Activated CD4-positive, alpha-beta T cell treated with anti-CD3 and anti-CD28 coated beads for 4 hours (primary cell): Measurements from ENCODE around the gene SYAP1.
"Not testable (repeated sequence)": the region's sequence is repeated elsewhere in the genome, so short reads cannot be mapped to it uniquely, and the experiment has no call there.

Source experiments
- DNase-seq, 2 donors: peaks; one replicate each; pipeline ENCODE4 v3.0.0-alpha.2; 2020

Gene SYAP1, protein sequence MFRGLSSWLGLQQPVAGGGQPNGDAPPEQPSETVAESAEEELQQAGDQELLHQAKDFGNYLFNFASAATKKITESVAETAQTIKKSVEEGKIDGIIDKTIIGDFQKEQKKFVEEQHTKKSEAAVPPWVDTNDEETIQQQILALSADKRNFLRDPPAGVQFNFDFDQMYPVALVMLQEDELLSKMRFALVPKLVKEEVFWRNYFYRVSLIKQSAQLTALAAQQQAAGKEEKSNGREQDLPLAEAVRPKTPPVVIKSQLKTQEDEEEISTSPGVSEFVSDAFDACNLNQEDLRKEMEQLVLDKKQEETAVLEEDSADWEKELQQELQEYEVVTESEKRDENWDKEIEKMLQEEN

DNA sequence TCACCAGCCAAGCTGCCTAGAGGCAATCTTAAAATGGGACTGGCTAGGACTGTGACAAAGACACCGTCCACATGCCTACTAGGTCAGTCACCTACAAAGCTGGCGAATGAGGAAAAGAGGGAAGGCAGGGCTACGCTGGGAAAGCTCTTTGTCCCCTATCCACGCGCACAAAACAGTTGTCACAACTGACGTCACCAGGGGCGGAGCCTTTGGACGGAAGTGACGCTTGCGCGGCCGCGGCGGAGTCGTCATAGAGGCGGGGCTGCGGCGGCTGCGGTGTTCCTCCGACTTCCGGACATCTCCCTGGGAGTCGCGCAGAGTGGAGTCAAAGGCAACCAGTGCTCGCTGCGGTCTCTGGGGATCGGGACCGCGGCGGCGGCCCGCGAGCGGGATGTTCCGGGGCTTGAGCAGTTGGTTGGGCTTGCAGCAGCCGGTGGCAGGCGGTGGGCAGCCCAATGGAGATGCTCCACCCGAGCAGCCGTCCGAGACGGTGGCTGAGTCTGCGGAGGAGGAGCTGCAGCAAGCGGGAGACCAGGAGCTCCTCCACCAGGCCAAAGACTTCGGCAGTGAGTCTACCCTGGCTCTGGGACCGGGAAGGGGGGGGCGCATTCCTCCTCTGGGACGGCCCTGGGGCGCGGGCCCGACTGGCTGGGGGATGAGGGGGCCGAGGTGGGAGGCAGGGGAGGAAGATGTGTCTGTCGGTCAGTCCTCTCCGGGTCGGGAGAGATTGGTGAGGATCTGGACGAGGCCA lies at the start of gene SYAP1:
Gene SYAP1, plus strand, starts transcription at position 279 of the 751 bp plus-strand sequence. Its CDS starts 113 bp downstream, at position 392.
- peak; percentile 88 to 97 for DNase-seq

DNA sequence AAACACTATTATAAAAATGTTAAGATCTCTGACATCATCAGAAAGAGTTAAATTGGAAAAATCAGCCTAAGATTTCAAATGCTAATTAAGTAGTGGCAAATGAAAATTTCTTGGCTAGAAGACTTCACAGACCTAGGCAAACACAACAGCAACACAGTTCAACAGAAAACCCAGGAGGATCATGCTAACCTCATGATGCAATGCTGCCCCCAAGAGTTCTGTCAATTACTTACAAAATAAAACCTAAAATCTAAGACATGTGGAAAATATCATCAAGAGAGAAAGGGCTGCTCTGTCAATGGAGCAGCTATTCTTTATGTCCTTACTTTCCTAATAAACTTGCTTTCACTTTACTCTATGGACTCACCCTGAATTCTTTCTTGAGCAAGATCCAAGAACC lies 48.4 kb upstream of the SYAP1 start:
- DNase-seq = peak; percentile 12 to 25

DNA sequence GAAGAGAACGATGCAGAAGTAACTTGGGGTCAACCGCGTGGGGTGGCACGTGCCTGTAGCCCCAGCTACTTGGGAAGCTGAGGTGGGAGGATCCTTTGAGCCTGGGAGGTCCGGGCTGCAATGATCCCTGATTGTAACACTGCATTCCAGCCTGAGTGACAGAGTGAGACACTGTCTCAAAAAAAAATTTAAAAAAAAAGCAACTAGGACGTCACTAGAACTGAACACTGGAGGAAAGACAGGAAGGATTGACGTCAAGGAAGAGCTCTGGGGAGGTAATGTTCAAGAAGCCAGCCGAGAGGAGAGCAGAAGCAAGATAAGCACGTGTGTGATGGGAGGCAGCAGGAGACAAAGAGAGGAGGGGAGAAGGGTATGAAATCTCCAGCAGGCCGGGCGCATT lies 40.7 kb upstream of the SYAP1 start:
- no peak for DNase-seq

DNA sequence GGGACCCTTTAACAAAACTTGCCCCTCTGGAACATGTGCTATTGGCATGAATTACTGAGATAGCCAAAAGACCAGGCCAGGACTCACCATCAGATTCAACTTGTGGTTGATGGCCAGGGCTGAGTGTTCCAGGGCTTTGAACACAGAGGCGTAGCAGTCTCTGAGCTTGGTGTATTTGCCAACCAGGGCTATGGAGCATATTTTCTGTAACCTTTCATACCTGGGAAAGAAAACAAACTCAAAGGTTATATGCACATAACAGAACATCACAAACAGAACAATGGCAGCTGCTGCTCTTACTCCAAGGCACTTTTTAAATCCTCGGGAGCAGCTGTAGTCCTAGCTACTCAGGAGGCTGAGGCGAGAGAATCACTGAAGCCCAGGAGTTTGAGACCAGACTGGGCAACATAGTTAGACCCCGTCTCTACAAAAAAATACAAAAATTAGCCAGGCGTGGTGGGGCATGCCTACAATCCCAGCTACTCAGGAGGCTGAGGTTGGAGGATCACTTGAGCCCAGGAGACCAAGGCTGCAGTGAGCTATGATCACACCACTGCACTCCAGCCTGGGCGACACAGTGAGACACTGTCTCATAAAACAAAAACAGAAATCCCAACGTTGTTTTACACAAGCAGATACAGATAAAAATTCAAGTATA lies 36.3 kb upstream of the SYAP1 start:
- no peak for DNase-seq

DNA sequence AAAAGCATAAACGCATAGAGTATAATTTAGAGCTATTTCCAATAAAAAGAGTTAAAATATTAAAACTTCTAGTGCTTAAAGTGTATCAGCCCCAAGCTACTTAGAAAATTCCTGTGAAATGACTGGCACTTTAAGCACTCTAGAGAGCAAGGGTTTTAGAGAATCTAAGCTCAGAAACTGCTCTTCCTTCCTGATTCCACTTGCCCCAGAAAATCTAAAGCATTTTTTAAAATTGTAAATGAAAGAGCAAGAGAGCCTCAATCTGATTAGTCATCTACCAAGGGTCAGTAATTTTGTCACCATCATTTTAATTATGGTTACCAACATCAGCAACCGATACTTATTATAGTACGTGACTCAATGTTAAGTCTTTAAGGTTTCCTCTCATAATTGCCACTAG lies 31.9 kb upstream of the SYAP1 start:
- DNase-seq = no peak

DNA sequence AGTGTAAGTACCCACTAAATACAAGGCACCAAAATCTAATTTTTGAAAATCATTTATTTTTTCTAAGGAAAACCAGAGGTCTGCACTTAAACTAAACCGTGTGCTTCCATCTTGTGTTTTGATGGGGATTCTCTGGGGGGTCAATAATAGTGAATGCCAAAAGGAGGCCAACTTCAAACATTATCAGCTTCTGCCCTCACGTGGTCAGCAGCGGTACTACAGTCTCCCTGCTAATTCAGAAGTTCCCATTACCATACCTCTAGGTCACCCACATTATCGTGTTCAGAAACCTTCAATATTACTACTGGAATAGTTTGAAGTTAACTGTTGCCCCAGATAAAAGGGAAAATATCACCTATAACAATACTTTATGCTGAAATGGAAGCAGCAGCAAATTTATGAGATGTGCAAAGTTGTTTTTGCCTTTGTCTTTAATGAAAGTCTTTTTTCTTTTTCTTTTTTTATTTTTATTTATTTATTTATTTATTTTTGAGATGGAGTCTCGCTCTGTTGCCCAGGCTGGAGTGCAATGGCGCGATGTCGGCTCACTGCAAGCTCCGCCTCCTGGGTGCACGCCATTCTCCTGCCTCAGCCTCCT lies 24.2 kb upstream of the SYAP1 start:
- peak; percentile 34 to 72 for DNase-seq

DNA sequence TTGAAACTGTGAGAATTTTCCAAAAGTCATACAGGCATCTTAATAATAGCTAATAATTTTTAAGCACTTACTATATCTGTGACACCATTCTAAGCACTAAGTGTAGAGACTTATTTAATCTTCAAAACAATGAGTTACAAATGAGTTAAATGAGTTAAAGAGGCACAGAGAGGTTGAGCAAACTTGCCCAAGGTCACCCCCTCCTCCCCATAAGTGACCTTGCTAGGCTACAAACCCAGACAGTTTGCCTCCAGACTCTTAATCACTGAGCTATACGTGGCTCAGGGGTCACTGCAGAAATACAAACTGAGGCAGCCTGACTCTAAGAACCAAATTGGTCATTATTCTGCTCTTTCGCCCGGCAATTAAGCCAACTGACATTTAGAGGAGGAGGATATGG lies 22.5 kb upstream of the SYAP1 start:
- DNase-seq = no peak

DNA sequence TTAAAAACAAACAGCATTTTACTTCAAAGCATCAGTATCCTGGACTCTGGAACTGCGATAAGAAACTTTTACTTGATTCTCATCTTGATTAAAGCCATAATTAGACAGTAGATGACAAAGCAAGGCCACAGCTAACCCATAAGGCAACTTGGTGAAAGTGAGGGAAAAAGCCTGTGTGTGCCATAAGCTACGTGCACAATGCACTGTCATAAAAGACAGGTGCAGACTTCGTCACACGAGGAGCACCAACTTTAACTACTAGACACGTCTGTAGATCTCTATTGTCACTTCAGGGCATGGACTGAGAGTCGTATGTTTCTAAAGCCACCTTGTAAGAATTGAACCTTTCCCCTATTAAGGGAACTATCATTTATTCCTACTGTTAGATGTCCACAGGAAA lies 20.0 kb upstream of the SYAP1 start:
- DNase-seq = no peak

DNA sequence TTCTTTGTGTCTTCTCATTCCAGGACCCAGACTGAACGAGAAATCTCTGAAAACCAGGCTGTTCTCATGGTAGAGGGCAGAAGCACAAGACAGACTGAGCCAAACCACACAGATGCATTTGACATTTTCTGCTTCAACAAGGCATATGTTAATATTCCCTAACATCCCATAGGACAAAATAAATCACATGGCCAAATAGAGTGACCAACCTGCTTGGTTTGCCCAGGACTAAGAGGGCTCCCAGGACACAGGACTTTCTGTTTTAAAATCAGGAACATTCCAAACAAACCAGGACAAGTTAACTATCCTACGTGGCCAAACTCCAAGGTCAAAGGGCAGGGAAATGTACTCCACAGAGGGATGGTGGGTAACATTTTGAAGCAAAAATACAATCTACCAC lies 18.7 kb upstream of the SYAP1 start:
- DNase-seq = no peak

DNA sequence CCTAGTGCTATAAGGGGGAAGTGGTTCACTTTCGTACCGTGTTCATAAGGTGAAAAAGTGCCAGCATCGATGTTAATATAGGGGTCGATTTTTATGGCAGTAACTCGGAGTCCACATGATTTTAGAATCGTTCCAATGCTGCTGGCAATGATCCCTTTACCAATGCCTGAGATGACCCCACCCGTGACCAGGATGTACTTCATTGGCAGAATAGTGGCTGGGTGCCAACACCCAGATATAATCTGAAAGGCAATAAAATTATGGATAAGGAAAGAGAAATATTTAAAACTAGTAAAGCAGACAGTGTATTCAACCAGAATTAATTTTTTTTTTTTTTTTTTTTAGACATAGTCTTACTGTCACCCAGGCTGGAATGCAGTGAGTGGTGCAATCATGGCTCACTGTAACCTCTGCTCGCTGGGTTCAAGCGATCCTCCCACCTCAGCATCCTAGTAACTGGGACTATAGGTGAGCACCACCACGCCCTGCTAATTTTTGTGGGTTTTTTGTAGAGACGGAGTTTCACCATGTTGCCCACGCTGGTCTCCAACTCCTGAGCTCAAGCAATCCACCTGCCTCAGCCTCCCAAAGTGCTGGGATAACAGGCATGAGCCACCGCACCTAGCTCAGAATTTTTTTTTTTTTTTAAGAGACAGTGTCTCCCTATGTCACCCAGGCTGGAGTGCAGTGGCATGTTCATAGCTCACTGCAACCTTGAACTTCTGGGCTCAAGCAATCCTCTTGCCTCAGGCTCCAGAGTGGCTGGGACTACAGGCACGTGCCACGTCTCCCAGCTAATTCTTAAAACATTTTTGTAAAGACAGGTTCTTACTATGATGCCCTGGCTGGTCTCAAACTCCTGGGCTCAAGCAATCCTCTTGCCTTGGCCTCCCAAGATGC lies 16.5 kb upstream of the SYAP1 start:
- DNase-seq = no peak

DNA sequence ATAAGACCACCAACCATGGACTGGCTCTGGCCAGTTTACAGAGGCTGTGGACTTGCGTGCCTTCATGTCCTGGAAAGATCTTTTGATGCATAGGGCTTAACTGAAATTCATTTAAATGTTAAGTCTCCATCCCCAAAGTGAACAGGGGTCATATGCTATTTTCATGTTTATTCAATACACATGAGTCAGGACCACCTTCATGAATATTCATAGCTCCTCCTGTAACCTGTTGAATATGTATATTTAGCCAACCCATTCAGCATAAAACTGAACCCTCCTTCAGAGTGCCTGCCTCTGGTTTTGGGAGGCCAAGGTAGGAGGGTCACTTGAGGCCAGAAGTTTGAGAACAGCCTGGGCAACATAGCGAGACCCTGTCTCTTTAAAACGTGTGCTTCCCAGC lies 14.0 kb upstream of the SYAP1 start:
- no peak for DNase-seq

DNA sequence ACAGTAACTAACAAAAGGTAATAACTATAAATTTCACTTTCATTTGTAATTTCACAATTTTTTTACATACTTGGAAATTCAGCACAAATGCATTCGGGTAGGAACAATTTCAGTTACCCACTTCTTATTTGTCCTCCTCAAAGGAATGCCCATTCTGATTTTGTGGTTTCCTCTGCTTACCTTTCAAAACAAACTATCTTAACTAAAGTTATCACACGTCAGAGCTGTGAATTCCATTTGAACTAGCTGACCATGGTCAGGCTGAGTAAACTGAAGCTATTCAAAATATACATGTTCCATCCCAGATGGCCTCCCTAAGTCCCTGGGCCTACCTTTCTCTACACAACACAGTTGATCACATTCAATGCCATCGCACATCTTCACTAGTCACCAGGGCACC lies 11.4 kb upstream of the SYAP1 start:
- no peak for DNase-seq

DNA sequence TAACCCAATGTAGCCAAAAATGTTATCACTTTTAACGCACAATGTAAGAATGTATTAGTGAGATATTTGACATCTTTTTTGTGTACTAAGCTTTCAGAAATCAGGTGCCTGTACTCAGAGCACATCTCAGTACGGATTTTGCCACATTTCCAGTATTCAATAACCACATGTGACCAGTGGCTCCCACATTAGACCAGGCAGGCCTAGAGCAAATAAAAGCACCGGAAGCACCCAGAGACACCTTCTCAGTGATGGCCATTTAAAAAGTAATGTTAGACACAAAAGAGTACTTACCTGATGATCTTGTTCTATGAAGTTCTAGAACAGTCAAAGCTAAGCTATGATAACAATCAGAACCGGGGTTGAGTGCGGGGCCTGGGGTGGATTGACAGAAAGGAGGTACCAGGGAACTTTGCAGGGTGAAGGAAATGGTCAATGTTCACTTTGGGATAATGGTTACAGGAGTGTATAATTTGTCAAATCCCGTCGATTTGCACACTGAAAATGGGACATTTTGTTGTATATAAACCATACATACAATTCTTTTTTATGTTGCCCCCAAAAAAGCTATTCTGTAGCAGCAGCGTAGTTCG lies 8.1 kb upstream of the SYAP1 start:
- DNase-seq = no peak

DNA sequence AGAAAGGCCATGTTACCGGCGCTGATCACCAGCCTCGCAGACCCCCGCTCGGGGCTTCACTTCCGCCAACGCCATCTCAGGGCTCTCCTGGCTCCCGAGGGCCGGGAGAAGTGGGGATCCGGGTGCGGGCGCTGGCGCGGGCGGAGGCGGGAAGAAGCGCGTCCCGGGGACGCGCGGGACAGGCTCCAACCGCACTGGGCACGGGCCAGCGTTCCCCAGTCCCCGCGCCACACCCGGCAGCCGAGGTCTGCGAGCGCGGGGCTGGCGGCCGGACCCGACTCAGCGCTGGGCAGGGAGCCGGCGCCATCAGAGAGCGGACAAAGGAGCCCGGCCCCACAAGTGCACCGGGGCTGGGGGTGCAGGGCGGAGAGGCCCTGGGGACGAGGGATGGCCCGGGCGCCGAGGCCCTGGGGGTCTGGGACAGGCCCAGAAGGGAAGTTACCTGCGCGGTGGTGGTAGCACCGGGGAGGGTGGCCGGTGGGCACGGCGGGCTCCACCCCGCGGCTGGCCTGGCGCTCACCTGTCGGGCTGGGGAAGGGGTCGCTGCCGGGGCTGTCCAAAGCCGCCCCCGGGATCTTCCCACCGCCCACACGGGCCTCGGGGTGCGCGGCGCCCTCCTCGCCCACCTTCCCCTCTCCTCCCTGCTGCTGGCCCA lies 7.4 kb upstream of the SYAP1 start:
- DNase-seq = no peak

DNA sequence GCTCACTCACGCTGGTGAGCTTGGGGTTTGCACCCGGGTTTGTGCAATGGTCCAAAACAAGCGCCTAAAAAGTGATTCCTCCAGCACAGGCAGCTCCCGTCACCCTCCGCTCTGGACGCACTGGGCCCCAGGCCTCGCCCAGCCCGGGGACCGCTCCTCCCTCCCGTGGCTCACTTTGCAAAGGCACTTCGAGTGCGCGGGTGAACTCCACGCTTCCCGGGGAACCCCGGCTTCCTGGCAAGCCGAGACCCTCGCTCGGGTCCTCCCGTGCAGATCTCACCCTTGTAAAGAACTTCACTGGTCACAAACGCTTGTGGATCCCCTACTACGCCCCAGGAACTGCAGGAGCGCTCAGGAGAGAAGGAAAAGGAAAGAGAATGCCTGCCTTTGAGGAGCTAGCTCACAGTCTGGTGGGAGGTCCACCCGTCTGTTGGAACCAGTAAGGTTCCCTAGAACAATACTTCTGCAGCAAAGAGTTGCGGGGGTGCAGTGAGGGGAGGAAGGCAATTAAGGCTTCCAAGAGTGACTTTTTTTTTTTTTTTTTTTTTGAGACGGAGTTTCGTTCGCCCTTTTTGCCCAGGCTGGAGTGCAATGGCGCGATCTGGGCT lies 6.8 kb upstream of the SYAP1 start, which contains the start of gene CTPS2:
Gene CTPS2, minus strand, starts transcription at position 122 of the 608 bp plus-strand sequence. CDS start 9,767 bp downstream, outside the sequence.
- DNase-seq = peak; percentile 7 to 19

DNA sequence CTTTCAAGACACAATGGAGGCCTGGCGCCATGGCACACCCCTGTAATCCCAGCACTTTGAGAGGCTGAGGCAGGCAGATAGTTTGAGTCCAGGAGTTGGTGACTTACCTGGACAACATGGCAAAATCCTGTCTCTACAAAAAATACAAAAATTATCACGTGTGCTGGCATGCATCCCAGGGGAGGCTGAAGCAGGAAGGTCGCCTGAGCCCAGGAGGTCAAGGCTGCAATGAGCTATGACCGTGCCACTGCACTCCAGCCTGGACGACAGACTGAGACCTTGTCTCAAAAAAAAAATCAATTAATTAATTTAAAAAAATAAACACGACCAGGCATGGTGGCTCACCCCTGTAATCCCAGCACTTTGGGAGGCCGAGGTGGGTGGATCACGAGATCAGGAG lies 4.9 kb upstream of the SYAP1 start:
- DNase-seq = no peak

DNA sequence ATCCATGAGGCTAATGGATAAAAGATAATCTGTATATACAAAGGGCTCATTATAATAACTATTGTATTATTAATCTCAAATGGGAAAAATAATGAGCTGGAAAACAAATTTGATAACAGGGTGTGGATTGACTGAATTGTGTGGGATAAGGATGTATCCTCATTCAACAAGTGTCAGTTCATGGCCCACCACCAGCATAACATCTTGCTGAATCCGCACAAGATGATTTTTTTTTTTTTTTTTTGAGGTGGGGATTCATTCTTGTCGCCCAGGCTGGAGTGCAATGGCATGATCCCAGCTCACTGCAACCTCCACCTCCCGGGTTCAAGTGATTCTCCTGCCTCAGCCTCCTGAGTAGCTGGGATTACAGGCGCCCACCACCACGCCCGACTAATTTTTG lies 3.8 kb upstream of the SYAP1 start:
- not testable (repeated sequence) for DNase-seq

DNA sequence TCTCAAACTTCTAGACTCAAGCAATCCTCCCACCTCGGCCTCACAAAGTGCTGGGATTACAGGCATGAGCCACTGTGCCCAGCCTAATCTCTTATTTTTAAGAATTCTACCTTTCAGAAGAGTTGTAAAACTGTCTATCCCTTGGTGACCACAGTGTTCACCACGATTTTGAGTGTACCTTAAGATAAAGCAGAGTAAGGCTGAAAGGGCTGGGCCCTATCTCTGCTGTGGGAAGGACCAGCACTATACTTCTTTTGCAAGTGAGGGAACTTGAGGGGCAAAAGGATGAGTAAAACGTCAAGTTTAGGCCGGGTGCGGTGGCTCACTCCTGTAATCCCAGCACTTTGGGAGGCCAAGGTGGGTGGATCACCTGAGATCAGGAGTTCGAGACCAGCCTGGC lies 3.0 kb upstream of the SYAP1 start:
- DNase-seq = not testable (repeated sequence)

DNA sequence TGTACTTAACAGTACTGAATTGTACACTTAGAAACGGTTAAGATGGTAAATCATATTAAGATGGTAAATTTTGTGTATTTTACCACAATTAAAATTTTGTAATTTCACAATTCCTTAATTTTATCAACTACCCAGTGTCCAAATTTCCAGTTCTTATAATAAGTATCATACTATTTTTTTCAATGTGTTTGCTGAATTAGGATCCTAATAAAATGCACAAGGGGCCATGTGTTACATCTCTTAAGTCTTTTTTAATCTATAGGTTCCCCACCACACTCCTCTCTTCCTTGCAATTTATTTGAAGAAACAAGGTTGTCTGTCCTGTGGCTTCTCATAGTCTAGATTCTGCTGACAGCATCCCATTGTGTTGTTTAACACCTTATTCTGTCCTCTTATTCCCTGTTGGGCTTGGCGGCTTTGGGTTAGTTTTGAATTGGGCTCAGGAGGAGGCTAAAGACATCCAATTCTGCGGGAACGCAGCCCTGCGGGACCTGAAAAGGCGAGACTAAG lies 533 bp upstream of the SYAP1 start:
- DNase-seq = no peak

DNA sequence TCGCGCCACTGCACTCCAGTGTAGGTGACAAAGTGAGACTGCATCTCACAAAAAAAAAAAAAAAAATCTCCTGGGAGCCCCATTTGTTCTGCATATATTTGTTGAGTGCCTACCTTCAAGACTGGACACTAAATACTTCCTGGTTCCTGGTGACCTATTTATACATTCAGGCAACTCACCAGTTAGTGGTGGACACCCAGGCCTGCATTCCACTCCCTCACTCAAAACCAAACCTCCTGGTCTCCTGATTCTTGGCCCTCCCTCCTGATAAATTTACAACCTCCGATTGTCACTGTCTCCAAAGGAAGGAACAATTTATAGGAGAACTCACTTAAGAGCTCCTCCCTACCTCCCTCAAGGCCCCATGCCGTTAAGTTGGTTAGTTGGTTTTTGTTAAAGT lies 3.1 kb downstream of the SYAP1 start:
- DNase-seq = no peak

DNA sequence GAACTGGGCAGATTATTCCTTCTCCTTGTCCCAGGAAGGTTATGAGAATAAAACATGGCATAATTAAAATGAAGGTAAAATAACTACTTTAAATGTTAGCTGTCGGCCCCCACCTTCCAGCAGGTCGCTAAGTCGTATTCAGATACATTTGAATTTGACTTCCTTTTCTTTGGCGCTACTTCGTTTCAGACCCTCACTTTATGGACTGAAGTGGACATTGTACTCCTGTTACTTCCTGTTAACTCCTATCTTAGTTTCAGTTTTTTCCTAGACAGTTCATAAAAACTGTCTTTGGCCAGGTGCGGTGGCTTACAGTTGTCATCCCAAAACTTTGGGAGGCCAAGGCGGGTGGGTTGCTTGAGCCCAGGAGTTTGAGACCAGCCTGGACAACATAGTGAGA lies 5.7 kb downstream of the SYAP1 start:
- DNase-seq = no peak
